Measurements from ENCODE around the gene GNAO1. TPM values are rescaled to one million over a fixed set of nuclear protein-coding genes. Genes with fewer than 3 reads are reported as not detected.

The GNAO1 gene
- polyA plus RNA-seq, 3 donors, result not detected

DNA sequence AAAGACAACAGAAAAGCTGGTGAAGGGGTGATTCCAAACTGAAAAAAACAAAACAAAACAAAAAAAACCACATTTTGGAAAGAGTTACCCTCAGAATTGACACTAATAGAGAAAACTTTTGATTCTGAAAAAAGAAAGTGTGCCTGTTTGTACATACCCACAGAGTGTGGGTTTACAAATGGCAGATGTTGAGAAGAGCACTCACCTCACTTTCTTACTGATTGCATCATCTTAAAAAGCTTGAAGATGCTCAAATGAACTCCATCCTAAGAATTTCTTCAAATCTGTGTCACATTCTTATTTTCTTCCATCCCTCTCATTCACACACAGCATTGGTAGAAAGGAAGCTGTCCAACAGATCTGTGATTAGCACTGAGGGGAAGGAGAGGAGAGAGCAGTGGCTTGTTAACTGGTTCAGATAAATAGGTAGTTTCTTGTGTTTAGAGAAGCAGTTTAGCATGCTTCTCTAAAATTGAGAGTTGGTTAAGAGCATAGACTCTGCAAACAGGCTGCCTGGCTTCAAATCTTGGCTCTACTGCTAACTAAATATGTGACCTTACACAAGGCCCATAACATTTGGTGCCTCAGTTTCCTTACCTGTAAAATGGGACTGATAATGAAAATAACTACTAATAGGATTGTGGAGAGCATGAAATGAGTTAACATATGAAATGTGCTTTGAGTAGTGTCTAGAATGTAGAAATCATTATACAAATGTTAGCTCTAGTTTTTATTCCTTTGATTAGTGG lies 6.9 kb downstream of the GNAO1 start:
- peak overlapping the region in 1 of 2 donors; percentile 49 for H3K4me3 Mint-ChIP-seq
- peaks cover 23% of the 10 kb centered on the region for H3K4me1 Mint-ChIP-seq
- no peaks in the 10 kb centered on the region for H4K20me1 ChIP-seq (ENCODE audit: insufficient read depth, low read length)
- intact Hi-C loops (cut with micrococcal nuclease), result no loop called here
- peaks cover 48 to 56% of the 10 kb centered on the region in 2 donors for H3K27me3 ChIP-seq (ENCODE audit: control insufficient read depth in 2 of 2, insufficient read depth in 2 of 2, low read length in 2 of 2)
- no peak overlapping the region for H3K27ac Mint-ChIP-seq
- H3K36me3 Mint-ChIP-seq, result peaks cover 0 to 2% of the 10 kb centered on the region in 2 donors
- no peaks in the 10 kb centered on the region for H3K36me3 ChIP-seq (replicated peaks in 1 of 2; ENCODE audit: control insufficient read depth in 1 of 2, insufficient read depth in 2 of 2, low read length in 2 of 2)
- H3K27me3 Mint-ChIP-seq (ENCODE audit: low read depth in 3 of 3), result peaks cover 43 to 46% (median 44%) of the 10 kb centered on the region in 3 donors
- peaks cover 0 to 14% of the 10 kb centered on the region in 2 donors for H3K9me3 ChIP-seq (replicated peaks in 1 of 2; ENCODE audit: control insufficient read depth in 1 of 2, insufficient read depth in 1 of 2, low read length in 2 of 2)
- TF ChIP-seq, protein P1, sequence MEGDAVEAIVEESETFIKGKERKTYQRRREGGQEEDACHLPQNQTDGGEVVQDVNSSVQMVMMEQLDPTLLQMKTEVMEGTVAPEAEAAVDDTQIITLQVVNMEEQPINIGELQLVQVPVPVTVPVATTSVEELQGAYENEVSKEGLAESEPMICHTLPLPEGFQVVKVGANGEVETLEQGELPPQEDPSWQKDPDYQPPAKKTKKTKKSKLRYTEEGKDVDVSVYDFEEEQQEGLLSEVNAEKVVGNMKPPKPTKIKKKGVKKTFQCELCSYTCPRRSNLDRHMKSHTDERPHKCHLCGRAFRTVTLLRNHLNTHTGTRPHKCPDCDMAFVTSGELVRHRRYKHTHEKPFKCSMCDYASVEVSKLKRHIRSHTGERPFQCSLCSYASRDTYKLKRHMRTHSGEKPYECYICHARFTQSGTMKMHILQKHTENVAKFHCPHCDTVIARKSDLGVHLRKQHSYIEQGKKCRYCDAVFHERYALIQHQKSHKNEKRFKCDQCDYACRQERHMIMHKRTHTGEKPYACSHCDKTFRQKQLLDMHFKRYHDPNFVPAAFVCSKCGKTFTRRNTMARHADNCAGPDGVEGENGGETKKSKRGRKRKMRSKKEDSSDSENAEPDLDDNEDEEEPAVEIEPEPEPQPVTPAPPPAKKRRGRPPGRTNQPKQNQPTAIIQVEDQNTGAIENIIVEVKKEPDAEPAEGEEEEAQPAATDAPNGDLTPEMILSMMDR (IDR thresholded peaks at IDR 0.05), result no peak
- peaks cover 0 to 9% (median 4%) of the 10 kb centered on the region in 7 donors for H3K9me3 Mint-ChIP-seq
- no peak overlapping the region for H3K9ac ChIP-seq (ENCODE audit: insufficient read depth, low read length, poor library complexity, severe bottlenecking)
- H3K4me2 ChIP-seq (replicated peaks; ENCODE audit: extremely low read depth, low read length, poor library complexity, severe bottlenecking), result no peak overlapping the region
- H3K4me1 ChIP-seq (ENCODE audit: control insufficient read depth in 1 of 2, insufficient read depth in 2 of 2, low read length in 2 of 2), result peaks cover 4 to 22% of the 10 kb centered on the region in 2 donors
- no peak overlapping the region for H3K27ac ChIP-seq (ENCODE audit: low read depth in 1 of 2, low read length in 2 of 2)
- DNase-seq, result no peak
- H3K79me2 ChIP-seq (ENCODE audit: insufficient read depth, low read length), result no peaks in the 10 kb centered on the region
- no peak overlapping the region for H3K4me3 ChIP-seq (replicated peaks in 1 of 3; ENCODE audit: low read depth in 2 of 3, low read length in 3 of 3)
- no peak overlapping the region for H2AFZ ChIP-seq (ENCODE audit: insufficient read depth, low read depth, low read length, poor library complexity, severe bottlenecking)

DNA sequence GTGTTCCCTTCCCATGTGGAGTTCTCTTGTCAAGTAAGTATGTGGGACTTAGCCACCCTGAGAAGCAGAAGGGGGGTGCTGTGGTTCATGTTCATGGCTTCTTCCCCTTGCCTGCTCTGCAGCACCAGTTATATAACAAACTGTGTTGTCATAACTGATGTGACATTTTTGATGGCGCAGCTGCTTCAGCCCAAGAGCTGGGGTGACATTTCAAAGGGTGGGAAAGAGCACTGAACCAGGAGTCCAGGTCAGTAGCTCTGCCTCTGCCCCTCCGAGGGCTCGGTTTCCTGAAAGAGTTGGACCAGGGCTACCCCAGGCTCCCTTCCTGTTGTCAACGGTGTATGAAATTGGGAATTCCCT lies 7.4 kb downstream of the GNAO1 start:
- H3K27me3 Mint-ChIP-seq (ENCODE audit: low read depth in 3 of 3), result peaks cover 38 to 40% (median 38%) of the 10 kb centered on the region in 3 donors

More for the DNA sequence above, 7.4 kb downstream of the GNAO1 start:
- Histone ChIP-seq H3K4me3 (replicated peaks in 1 of 3; ENCODE audit: low read depth in 2 of 3, low read length in 3 of 3) (no peak overlapping the region), H2AFZ (ENCODE audit: insufficient read depth, low read depth, low read length, poor library complexity, severe bottlenecking) (no peak overlapping the region), H3K27ac (ENCODE audit: low read depth in 1 of 2, low read length in 2 of 2) (no peak overlapping the region), H3K79me2 (ENCODE audit: insufficient read depth, low read length) (no peaks in the 10 kb centered on the region), H4K20me1 (ENCODE audit: insufficient read depth, low read length) (no peaks in the 10 kb centered on the region), H3K9me3 (replicated peaks in 1 of 2; ENCODE audit: control insufficient read depth in 1 of 2, insufficient read depth in 1 of 2, low read length in 2 of 2) (peaks cover 0 to 9% of the 10 kb centered on the region in 2 donors), H3K4me2 (replicated peaks; ENCODE audit: extremely low read depth, low read length, poor library complexity, severe bottlenecking) (no peak overlapping the region), H3K27me3 (ENCODE audit: control insufficient read depth in 2 of 2, insufficient read depth in 2 of 2, low read length in 2 of 2) (peaks cover 42 to 50% of the 10 kb centered on the region in 2 donors), H3K4me1 (ENCODE audit: control insufficient read depth in 1 of 2, insufficient read depth in 2 of 2, low read length in 2 of 2) (peaks cover 4 to 22% of the 10 kb centered on the region in 2 donors), H3K9ac (ENCODE audit: insufficient read depth, low read length, poor library complexity, severe bottlenecking) (no peak overlapping the region), H3K36me3 (replicated peaks in 1 of 2; ENCODE audit: control insufficient read depth in 1 of 2, insufficient read depth in 2 of 2, low read length in 2 of 2) (no peaks in the 10 kb centered on the region)
- Mint-ChIP-seq H3K9me3 (peaks cover 0 to 7% (median 4%) of the 10 kb centered on the region in 7 donors), H3K36me3 (peaks cover 0 to under 1% of the 10 kb centered on the region in 2 donors), H3K4me3 (peak overlapping the region in 1 of 2 donors; percentile 27), H3K4me1 (peaks cover 19% of the 10 kb centered on the region), H3K27ac (no peak overlapping the region)
- intact Hi-C loops (cut with micrococcal nuclease), result no loop called here
- no peak for DNase-seq
- TF ChIP-seq, protein P1 (IDR thresholded peaks at IDR 0.05), result no peak
- 71% methylated on average over 3 of the region's 4 CpGs for whole genome bisulfite sequencing (ENCODE audit: insufficient coverage)

Measured in CD14-positive monocyte (primary cell).